ENCODE data around the gene MESD.

The MESD gene

GRCh38 chr15:81014446-81015093 lies 25.0 kb upstream of the MESD start:
- WGBS (ENCODE audit: insufficient coverage, insufficient read length): no CpG with 5 or more reads among the region's 9 CpGs
- Histone ChIP-seq H3K9me3 (ENCODE audit: control insufficient read depth, insufficient read depth, low read length) (no peaks in the 10 kb centered on the region), H3K27ac (ENCODE audit: low read length) (no peak overlapping the region), H3K4me3 (ENCODE audit: low read length) (no peak overlapping the region), H3K27me3 (ENCODE audit: control insufficient read depth, insufficient read depth, low read length) (no peaks in the 10 kb centered on the region), H3K36me3 (ENCODE audit: control insufficient read depth, insufficient read depth, low read length) (no peaks in the 10 kb centered on the region), H3K4me1 (ENCODE audit: control insufficient read depth, insufficient read depth, low read length) (no peaks in the 10 kb centered on the region; the same call in 1 of the 2 replicates)
- no peak for DNase-seq (ENCODE audit: low read depth, low spot score)

- H3K4me3 ChIP-seq (ENCODE audit: low read length): no peak overlapping the region
- no peaks in the 10 kb centered on the region for H3K36me3 ChIP-seq (ENCODE audit: control insufficient read depth, insufficient read depth, low read length)
- no peaks in the 10 kb centered on the region; the same call in 1 of the 2 replicates for H3K4me1 ChIP-seq (ENCODE audit: control insufficient read depth, insufficient read depth, low read length)
- H3K9me3 ChIP-seq (ENCODE audit: control insufficient read depth, insufficient read depth, low read length): no peaks in the 10 kb centered on the region
- DNase-seq (ENCODE audit: low read depth, low spot score): no peak
- no peaks in the 10 kb centered on the region for H3K27me3 ChIP-seq (ENCODE audit: control insufficient read depth, insufficient read depth, low read length)
- H3K27ac ChIP-seq (ENCODE audit: low read length): no peak overlapping the region
- WGBS (ENCODE audit: insufficient coverage, insufficient read length): no CpG with 5 or more reads among the region's 4 CpGs
These were observed 23.8 kb upstream of the MESD start for GRCh38 chr15:81013396-81013929.

- no CpG with 5 or more reads among the region's 2 CpGs for WGBS (ENCODE audit: insufficient coverage, insufficient read length)
- Histone ChIP-seq H3K9me3 (ENCODE audit: control insufficient read depth, insufficient read depth, low read length) (no peaks in the 10 kb centered on the region), H3K4me1 (ENCODE audit: control insufficient read depth, insufficient read depth, low read length) (no peaks in the 10 kb centered on the region; the same call in 1 of the 2 replicates), H3K27me3 (ENCODE audit: control insufficient read depth, insufficient read depth, low read length) (no peaks in the 10 kb centered on the region), H3K36me3 (ENCODE audit: control insufficient read depth, insufficient read depth, low read length) (no peaks in the 10 kb centered on the region), H3K4me3 (ENCODE audit: low read length) (no peak overlapping the region), H3K27ac (ENCODE audit: low read length) (no peak overlapping the region)
- no peak for DNase-seq (ENCODE audit: low read depth, low spot score)
These were observed 23.0 kb upstream of the MESD start for GRCh38 chr15:81012588-81012987.

GRCh38 chr15:81011593-81011992 lies 22.0 kb upstream of the MESD start:
- no peak for DNase-seq (ENCODE audit: low read depth, low spot score)
- Histone ChIP-seq H3K36me3 (ENCODE audit: control insufficient read depth, insufficient read depth, low read length) (no peaks in the 10 kb centered on the region), H3K27ac (ENCODE audit: low read length) (no peak overlapping the region), H3K27me3 (ENCODE audit: control insufficient read depth, insufficient read depth, low read length) (no peaks in the 10 kb centered on the region), H3K4me3 (ENCODE audit: low read length) (no peak overlapping the region), H3K4me1 (ENCODE audit: control insufficient read depth, insufficient read depth, low read length) (no peaks in the 10 kb centered on the region; the same call in 1 of the 2 replicates), H3K9me3 (ENCODE audit: control insufficient read depth, insufficient read depth, low read length) (no peaks in the 10 kb centered on the region)

- Histone ChIP-seq H3K36me3 (ENCODE audit: control insufficient read depth, insufficient read depth, low read length) (no peaks in the 10 kb centered on the region), H3K4me1 (ENCODE audit: control insufficient read depth, insufficient read depth, low read length) (no peaks in the 10 kb centered on the region), H3K4me3 (ENCODE audit: low read length) (no peak overlapping the region), H3K9me3 (ENCODE audit: control insufficient read depth, insufficient read depth, low read length) (no peaks in the 10 kb centered on the region), H3K27ac (ENCODE audit: low read length) (no peak overlapping the region), H3K27me3 (ENCODE audit: control insufficient read depth, insufficient read depth, low read length) (no peaks in the 10 kb centered on the region)
- no peak for DNase-seq (ENCODE audit: low read depth, low spot score)
- WGBS (ENCODE audit: insufficient coverage, insufficient read length): no CpG with 5 or more reads among the region's 4 CpGs
These were observed 20.5 kb upstream of the MESD start for GRCh38 chr15:81010086-81010485.

GRCh38 chr15:81008312-81008711 lies 18.7 kb upstream of the MESD start:
- Histone ChIP-seq H3K27ac (ENCODE audit: low read length) (no peak overlapping the region), H3K4me1 (ENCODE audit: control insufficient read depth, insufficient read depth, low read length) (no peaks in the 10 kb centered on the region), H3K9me3 (ENCODE audit: control insufficient read depth, insufficient read depth, low read length) (no peaks in the 10 kb centered on the region), H3K4me3 (ENCODE audit: low read length) (no peak overlapping the region), H3K27me3 (ENCODE audit: control insufficient read depth, insufficient read depth, low read length) (no peaks in the 10 kb centered on the region), H3K36me3 (ENCODE audit: control insufficient read depth, insufficient read depth, low read length) (no peaks in the 10 kb centered on the region)
- no CpG with 5 or more reads among the region's 2 CpGs for WGBS (ENCODE audit: insufficient coverage, insufficient read length)
- no peak for DNase-seq (ENCODE audit: low read depth, low spot score)

GRCh38 chr15:81007428-81008064 lies 17.9 kb upstream of the MESD start:
- Histone ChIP-seq H3K4me3 (ENCODE audit: low read length) (no peak overlapping the region), H3K27me3 (ENCODE audit: control insufficient read depth, insufficient read depth, low read length) (no peaks in the 10 kb centered on the region; the same call in 1 of the 2 replicates), H3K4me1 (ENCODE audit: control insufficient read depth, insufficient read depth, low read length) (peaks cover 3% of the 10 kb centered on the region), H3K27ac (ENCODE audit: low read length) (no peak overlapping the region), H3K36me3 (ENCODE audit: control insufficient read depth, insufficient read depth, low read length) (no peaks in the 10 kb centered on the region), H3K9me3 (ENCODE audit: control insufficient read depth, insufficient read depth, low read length) (no peaks in the 10 kb centered on the region)
- WGBS (ENCODE audit: insufficient coverage, insufficient read length): no CpG with 5 or more reads among the region's 6 CpGs
- no peak for DNase-seq (ENCODE audit: low read depth, low spot score)

GRCh38 chr15:81006124-81006523 lies 16.5 kb upstream of the MESD start:
- H3K27me3 ChIP-seq (ENCODE audit: control insufficient read depth, insufficient read depth, low read length): no peaks in the 10 kb centered on the region; the same call in 1 of the 2 replicates
- no peaks in the 10 kb centered on the region for H3K36me3 ChIP-seq (ENCODE audit: control insufficient read depth, insufficient read depth, low read length)
- H3K9me3 ChIP-seq (ENCODE audit: control insufficient read depth, insufficient read depth, low read length): no peaks in the 10 kb centered on the region
- H3K27ac ChIP-seq (ENCODE audit: low read length): no peak overlapping the region
- peaks cover 5% of the 10 kb centered on the region for H3K4me1 ChIP-seq (ENCODE audit: control insufficient read depth, insufficient read depth, low read length)
- no peak for DNase-seq (ENCODE audit: low read depth, low spot score)
- H3K4me3 ChIP-seq (ENCODE audit: low read length): no peak overlapping the region
- WGBS (ENCODE audit: insufficient coverage, insufficient read length): no CpG with 5 or more reads among the region's 1 CpG

GRCh38 chr15:81003097-81003350 lies 13.4 kb upstream of the MESD start:
- H3K27ac ChIP-seq (ENCODE audit: low read length): no peak overlapping the region
- H3K4me1 ChIP-seq (ENCODE audit: control insufficient read depth, insufficient read depth, low read length): peaks cover 6% of the 10 kb centered on the region
- no CpG with 5 or more reads among the region's 19 CpGs for WGBS (ENCODE audit: insufficient coverage, insufficient read length)
- H3K9me3 ChIP-seq (ENCODE audit: control insufficient read depth, insufficient read depth, low read length): no peaks in the 10 kb centered on the region
- no peaks in the 10 kb centered on the region; the same call in none of the 2 replicates for H3K27me3 ChIP-seq (ENCODE audit: control insufficient read depth, insufficient read depth, low read length)
- H3K4me3 ChIP-seq (ENCODE audit: low read length): no peak overlapping the region
- H3K36me3 ChIP-seq (ENCODE audit: control insufficient read depth, insufficient read depth, low read length): no peaks in the 10 kb centered on the region
- DNase-seq (ENCODE audit: low read depth, low spot score): no peak

- Histone ChIP-seq H3K36me3 (ENCODE audit: control insufficient read depth, insufficient read depth, low read length) (no peaks in the 10 kb centered on the region), H3K4me3 (ENCODE audit: low read length) (peak overlapping the region; percentile 98; the same call in 1 of the 2 replicates), H3K4me1 (ENCODE audit: control insufficient read depth, insufficient read depth, low read length) (peaks cover 6% of the 10 kb centered on the region), H3K27ac (ENCODE audit: low read length) (no peak overlapping the region), H3K27me3 (ENCODE audit: control insufficient read depth, insufficient read depth, low read length) (no peaks in the 10 kb centered on the region; the same call in none of the 2 replicates), H3K9me3 (ENCODE audit: control insufficient read depth, insufficient read depth, low read length) (no peaks in the 10 kb centered on the region)
- no CpG with 5 or more reads among the region's 89 CpGs for WGBS (ENCODE audit: insufficient coverage, insufficient read length)
- DNase-seq (ENCODE audit: low read depth, low spot score): no peak
These were observed 12.9 kb upstream of the MESD start for GRCh38 chr15:81002331-81003096.
